ENCODE data around the gene ZFTA.
"Not testable (repeated sequence)": the region's sequence is repeated elsewhere in the genome, so short reads cannot be mapped to it uniquely, and the experiment has no call there.

- TF ChIP-seq RAD21 (conservative IDR thresholded peaks at IDR 0.05); REST (IDR thresholded peaks at IDR 0.05; ENCODE audit: borderline replicate concordance); EZH2 (IDR thresholded peaks at IDR 0.05; ENCODE audit: borderline replicate concordance, insufficient read depth, low read length, poor library complexity, severe bottlenecking); EP300 (conservative IDR thresholded peaks at IDR 0.05; ENCODE audit: poor library complexity, severe bottlenecking); TAF1 (IDR thresholded peaks at IDR 0.05; ENCODE audit: low read depth); POLR2AphosphoS5 (IDR thresholded peaks at IDR 0.05); SMC3 (conservative IDR thresholded peaks at IDR 0.05; ENCODE audit: poor library complexity): not testable (repeated sequence)
- TF ChIP-seq, protein P1, sequence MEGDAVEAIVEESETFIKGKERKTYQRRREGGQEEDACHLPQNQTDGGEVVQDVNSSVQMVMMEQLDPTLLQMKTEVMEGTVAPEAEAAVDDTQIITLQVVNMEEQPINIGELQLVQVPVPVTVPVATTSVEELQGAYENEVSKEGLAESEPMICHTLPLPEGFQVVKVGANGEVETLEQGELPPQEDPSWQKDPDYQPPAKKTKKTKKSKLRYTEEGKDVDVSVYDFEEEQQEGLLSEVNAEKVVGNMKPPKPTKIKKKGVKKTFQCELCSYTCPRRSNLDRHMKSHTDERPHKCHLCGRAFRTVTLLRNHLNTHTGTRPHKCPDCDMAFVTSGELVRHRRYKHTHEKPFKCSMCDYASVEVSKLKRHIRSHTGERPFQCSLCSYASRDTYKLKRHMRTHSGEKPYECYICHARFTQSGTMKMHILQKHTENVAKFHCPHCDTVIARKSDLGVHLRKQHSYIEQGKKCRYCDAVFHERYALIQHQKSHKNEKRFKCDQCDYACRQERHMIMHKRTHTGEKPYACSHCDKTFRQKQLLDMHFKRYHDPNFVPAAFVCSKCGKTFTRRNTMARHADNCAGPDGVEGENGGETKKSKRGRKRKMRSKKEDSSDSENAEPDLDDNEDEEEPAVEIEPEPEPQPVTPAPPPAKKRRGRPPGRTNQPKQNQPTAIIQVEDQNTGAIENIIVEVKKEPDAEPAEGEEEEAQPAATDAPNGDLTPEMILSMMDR (IDR thresholded peaks at IDR 0.05; ENCODE audit: poor library complexity, severe bottlenecking), result not testable (repeated sequence)
These were observed 41.8 kb upstream of the ZFTA start for GRCh38 chr11:63810383-63810782.
